Activated T-cell treated with anti-CD3 and anti-CD28 coated beads, Interleukin-2, amount 50 U/mL, for 24 hours (primary cell): Measurements from ENCODE around the gene SPDYE1.
A peak's percentile ranks its signal among the peaks of the same experiment; 100 is the strongest.
"Not testable (repeated sequence)": the region's sequence is repeated elsewhere in the genome, so short reads cannot be mapped to it uniquely, and the experiment has no call there.

Experiments used
- DNase-seq: peaks from one replicate; pipeline ENCODE4 v3.0.0-alpha.2; 2020
- H3K27ac Mint-ChIP-seq: 2 replicates; pipeline ENCODE4 v1.8.0; 2020; ENCODE audit warnings: mild to moderate bottlenecking, mixed read lengths
- H3K27me3 Mint-ChIP-seq: 2 replicates; pipeline ENCODE4 v1.8.0; 2020; ENCODE audit warnings: mixed read lengths
- H3K36me3 Mint-ChIP-seq: 2 replicates; pipeline ENCODE4 v1.8.0; 2020; ENCODE audit warnings: low read depth, mixed read lengths
- H3K4me1 Mint-ChIP-seq: 2 replicates; pipeline ENCODE4 v1.8.0; 2020; ENCODE audit warnings: low read depth, mixed read lengths
- H3K4me3 Mint-ChIP-seq: 2 replicates; pipeline ENCODE4 v1.8.0; 2020; ENCODE audit warnings: mild to moderate bottlenecking, moderate library complexity, mixed read lengths
- H3K9me3 Mint-ChIP-seq: 2 replicates; pipeline ENCODE4 v1.8.0; 2020; ENCODE audit warnings: mixed read lengths

SPDYE1 gene

DNA sequence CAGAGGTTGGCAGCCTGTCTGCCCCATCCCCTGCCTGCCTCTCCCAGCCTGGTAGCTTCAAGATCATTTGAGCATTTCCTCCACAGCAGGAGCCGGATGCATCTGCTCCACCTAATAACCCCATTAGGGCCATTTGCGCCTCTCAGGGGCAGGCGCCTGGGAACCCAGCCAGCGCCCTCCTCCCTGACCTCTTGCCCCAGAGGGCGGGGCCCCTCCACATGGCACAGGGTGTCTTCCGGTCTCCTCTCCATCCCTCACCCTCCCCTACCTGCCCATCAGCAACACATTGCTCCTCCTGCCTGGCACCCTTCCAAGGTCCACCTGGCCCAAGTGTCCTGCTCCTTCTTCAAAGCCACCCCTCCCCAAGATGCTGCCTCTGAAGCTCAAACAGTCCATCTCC, 14.8 kb upstream of the SPDYE1 start:
- not testable (repeated sequence) for H3K27me3 Mint-ChIP-seq, H3K36me3 Mint-ChIP-seq, H3K4me3 Mint-ChIP-seq, DNase-seq, H3K9me3 Mint-ChIP-seq, H3K27ac Mint-ChIP-seq, H3K4me1 Mint-ChIP-seq

DNA sequence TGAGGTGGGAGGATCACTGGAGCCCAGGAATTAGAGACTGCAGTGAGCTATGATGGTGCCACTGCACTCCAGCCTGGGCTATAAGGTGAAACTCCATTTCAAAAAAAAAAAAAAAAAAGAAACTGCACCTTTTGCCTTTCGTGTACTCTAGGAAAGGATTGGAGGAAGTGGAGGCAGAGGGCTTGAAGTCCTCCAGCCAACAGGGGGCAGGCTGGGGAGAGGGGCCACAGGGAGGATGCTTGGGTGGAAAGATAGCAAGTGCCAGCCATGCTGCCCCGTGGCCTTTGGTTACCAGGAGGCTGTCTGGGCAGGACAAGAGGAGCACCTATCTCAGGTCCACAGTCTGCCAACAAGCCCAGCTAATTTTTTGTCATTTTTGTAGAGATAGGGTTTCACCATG, 14.0 kb upstream of the SPDYE1 start:
- not testable (repeated sequence) for H3K27me3 Mint-ChIP-seq, H3K36me3 Mint-ChIP-seq, H3K9me3 Mint-ChIP-seq, H3K4me3 Mint-ChIP-seq, H3K27ac Mint-ChIP-seq, DNase-seq, H3K4me1 Mint-ChIP-seq

DNA sequence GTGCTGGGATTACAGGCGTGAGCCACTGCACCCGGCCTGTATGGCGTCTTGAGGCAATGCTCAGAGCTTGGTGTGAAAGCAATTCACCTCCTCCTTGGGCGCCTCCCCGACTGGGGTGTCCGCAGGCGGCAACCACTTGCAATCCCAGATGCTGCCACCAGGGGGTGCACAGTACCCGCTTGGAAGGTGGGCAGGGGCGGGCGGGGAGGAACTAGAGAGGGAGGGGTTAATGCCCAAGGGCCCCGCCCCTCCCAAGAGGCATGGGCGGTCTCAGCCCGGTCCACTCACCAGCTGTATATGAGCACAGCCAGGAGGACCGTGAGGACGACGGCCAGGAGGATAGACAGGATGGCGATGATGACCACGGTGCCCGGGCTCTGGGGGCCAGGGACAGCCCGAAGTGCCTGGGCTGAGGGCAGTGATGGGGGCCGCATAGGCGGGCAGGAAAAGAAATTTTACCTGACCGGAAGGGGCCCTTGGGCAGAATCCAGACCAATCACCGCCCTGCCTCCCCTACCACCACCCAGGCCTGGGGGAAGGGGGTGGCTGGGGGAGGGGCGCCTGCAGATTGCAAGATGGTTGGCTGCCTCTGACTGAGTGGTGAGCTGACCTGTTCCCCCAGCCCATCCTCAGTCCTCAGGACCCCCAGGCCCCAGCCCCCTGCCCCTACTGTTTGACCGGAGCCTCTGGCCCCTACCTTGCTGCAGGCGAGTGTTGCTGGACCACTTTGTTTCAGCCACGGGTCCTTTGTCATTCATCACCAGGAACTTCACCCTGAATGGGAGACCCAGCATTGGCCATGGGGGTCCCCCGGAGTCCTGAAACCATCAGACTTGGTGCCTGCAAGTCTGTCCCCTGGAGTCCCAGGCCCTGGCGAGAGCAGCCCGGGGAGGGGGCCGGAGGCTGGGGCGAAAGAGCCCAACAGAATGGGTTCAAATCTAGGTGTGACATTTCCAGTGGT, 11.5 kb upstream of the SPDYE1 start:
- not testable (repeated sequence) for H3K9me3 Mint-ChIP-seq, H3K36me3 Mint-ChIP-seq, H3K27ac Mint-ChIP-seq, H3K4me1 Mint-ChIP-seq, H3K27me3 Mint-ChIP-seq, H3K4me3 Mint-ChIP-seq
- DNase-seq = peak; percentile 94

DNA sequence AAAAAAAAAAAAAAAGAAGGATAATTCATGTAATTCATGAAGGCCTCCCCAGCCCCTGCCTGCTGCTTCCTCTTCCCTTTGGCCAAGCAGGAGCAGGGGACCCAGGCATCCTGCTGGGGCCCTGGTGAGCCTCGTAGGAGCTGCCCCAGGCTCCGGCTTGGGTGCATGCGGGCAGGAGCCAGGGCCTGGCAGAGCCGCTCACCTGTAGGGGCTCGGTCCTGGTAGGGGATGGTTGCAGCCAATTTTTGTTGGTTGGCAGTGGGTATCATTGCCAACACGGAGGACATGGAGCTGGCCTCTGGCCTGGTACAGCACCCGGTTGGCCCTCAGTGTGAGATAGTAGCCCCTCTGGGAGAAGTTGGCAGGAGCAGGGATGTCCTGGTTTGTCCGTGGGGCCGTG, 10.2 kb upstream of the SPDYE1 start:
- H3K36me3 Mint-ChIP-seq, H3K9me3 Mint-ChIP-seq, H3K4me3 Mint-ChIP-seq, H3K27me3 Mint-ChIP-seq, H3K4me1 Mint-ChIP-seq, DNase-seq, H3K27ac Mint-ChIP-seq: not testable (repeated sequence)

DNA sequence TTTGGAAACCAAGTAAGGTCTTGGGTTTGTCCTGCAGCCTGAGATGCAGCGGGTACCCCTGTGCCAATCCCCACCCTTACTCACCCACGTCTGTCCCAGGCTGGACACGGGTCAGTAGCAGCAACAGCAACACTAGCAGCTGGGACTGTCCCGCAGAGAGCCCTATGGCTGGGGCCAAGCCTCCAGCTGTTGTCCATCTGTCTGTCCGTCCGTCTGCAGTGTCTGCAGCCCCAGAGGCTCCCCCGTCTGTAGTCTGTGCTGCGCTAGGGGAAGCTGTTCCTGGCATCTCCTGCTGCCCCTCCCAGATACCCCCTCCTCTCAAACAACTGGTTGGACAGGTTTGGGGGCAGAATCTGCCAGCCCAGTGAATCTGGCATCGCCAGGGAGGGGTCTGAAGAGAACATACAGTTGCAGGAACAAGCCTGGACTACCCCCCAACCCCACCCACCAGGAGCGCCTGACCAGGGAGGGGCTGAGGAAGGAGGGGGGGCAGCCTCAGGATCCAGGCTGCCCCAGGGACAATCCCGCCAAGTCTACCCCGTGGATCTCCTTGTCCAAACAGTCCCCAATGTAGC, 7.6 kb upstream of the SPDYE1 start:
- not testable (repeated sequence) for H3K4me1 Mint-ChIP-seq, H3K4me3 Mint-ChIP-seq, H3K27me3 Mint-ChIP-seq, DNase-seq, H3K36me3 Mint-ChIP-seq, H3K9me3 Mint-ChIP-seq, H3K27ac Mint-ChIP-seq

DNA sequence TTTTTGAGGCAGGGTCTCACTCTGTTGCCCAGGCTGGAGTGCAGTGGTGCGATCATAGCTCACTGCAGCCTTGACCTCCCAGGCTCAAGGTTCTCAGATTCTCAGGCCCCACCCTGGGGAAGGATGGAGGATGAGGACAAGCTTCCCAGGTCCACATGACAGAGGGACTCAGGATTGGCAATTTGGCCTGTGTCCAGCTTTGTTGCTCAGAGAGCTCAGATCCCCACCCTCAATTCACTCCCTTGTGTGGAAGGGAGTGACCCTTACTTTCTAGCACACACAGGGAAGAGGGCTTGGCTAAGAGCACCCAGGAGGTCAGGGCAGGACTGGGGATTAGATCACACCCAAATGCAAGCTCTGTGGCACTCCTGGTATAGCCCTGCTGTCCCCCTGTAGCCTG, 6.9 kb upstream of the SPDYE1 start:
- not testable (repeated sequence) for H3K27ac Mint-ChIP-seq, DNase-seq, H3K9me3 Mint-ChIP-seq, H3K36me3 Mint-ChIP-seq, H3K4me3 Mint-ChIP-seq, H3K27me3 Mint-ChIP-seq, H3K4me1 Mint-ChIP-seq

DNA sequence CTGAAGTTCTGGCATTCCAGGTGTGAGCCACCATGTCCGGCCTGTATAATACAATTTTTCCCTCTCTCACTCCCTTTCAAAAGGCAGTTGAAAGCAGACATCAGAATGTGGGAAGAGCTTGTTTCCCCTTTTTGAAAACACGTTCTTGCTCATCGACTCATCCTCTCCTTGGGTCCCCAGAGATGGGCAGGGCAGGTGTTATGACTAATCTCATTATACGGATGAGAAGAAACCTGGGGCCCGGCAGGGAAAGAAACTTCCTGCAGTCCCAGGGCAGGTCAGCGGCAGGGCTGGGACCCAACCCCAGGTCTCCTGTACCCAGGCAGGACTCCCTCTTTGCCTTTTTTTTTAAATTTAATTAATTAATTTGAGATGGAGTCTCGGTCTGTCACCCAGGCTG, 4.8 kb upstream of the SPDYE1 start:
- H3K27ac Mint-ChIP-seq, DNase-seq, H3K4me3 Mint-ChIP-seq, H3K27me3 Mint-ChIP-seq, H3K9me3 Mint-ChIP-seq, H3K36me3 Mint-ChIP-seq, H3K4me1 Mint-ChIP-seq: not testable (repeated sequence)

DNA sequence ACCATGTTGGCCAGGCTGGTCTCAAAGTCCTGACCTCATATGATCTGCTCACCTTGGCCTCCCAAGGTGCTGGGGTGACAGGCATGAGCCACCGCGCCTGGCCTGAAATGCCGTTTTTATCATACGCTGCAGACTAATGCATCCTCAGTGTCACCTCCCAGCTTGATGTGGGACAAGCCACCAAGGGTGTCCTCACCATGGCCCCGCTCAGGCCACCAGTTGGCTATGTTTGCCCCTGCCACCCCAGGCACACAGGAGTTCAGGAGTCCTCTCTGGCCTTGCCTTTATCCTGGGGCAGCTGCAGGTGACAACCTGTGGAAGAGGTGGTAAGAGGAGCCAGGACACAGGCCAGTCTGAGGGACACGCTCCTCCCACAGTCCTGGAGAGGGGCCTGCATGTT, 3.0 kb upstream of the SPDYE1 start:
- H3K27me3 Mint-ChIP-seq, H3K9me3 Mint-ChIP-seq, H3K36me3 Mint-ChIP-seq, DNase-seq, H3K27ac Mint-ChIP-seq, H3K4me3 Mint-ChIP-seq, H3K4me1 Mint-ChIP-seq: not testable (repeated sequence)

DNA sequence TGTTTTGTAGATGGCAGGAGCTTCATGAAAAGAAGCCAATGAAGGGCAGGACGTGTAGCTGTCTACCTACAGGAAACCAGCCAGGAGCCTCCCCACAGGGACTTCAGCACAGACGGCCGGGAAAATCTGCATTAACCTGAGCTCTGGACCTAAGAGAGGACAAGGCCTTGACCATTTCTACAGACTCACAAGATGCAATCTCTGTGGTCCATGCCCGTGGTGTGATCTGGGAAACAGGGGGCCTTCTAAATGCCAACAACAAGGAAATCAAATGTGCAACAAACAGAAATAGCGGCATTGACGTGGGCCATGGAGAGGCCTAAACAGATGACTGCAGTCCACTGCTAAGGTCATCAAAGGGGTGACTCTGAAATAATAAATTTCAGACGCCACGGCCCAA, 14.4 kb downstream of the SPDYE1 start:
- not testable (repeated sequence) for H3K4me3 Mint-ChIP-seq, DNase-seq, H3K27ac Mint-ChIP-seq, H3K4me1 Mint-ChIP-seq, H3K27me3 Mint-ChIP-seq, H3K9me3 Mint-ChIP-seq
- H3K36me3 Mint-ChIP-seq = peaks cover 32% of the 10 kb centered on the region

DNA sequence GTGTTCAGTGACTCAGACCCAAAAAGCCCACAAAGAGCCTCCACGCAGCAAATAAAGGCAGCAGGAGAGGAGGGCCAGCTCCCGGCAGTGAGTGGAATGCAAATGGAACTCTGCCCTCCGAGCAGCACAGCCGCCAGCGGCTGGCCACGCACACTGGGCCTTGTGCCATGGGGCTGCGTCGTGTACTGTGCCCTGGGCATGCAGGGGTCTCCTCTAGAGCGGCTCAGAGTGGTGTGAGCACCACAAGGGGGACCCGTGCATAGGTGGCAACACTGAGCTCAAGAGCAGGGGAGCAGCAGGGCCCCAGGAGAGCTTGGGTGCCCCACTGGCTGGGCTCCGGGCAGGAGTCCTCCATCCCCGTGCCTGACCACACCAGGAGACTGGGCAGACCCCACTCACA, 17.4 kb downstream of the SPDYE1 start:
- not testable (repeated sequence) for H3K9me3 Mint-ChIP-seq, H3K27ac Mint-ChIP-seq, DNase-seq, H3K27me3 Mint-ChIP-seq, H3K4me3 Mint-ChIP-seq, H3K4me1 Mint-ChIP-seq
- peaks cover 29% of the 10 kb centered on the region for H3K36me3 Mint-ChIP-seq

DNA sequence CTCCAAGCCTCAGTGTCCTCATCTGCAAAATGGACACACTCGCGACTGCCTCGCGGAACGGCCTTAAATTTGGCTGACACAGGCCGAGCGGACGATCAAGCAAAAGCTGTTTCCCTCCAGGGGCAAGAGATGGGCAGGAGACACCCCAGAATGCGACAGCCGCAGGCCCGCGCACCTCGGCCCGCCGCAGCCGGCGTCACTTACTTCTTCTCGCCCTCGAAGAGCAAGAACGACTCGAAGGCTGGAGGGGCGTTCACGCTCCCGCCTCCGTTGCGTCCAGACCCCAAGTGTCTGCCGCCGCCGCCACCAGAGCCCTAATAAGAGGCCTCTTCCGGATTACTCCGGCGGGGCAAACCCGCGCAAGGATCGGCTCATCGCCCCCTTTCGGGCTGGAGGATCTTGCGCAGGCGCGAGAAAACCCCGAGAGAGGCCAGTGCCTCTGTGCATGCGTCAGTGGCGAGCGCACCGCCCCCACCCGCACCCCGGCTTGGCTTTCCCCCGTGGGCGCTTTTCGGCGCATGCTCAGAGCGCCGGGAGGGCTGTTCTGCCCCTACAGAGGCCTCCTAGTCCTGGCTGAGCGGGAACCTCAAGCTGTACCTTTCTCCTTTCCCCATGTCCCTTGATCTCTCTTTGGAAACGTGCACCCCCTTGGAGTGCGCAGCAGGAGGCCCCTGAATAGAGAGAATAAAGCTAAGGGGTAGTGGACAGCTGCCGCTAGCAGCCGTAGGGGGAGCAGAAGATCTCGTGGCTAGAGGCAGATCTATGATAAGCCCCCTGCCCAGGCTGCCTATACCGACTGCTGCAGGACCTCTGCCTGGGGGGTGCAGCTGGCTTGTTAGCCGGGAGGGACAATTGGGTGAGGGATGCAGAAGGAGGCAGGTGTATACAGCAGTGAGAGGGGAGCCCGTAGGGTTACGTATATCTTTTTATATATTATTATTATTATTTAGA, 21.4 kb downstream of the SPDYE1 start:
- H3K9me3 Mint-ChIP-seq, H3K27me3 Mint-ChIP-seq: not testable (repeated sequence)
- H3K36me3 Mint-ChIP-seq = peaks cover 13% of the 10 kb centered on the region
- peak overlapping the region; percentile 94 for H3K4me3 Mint-ChIP-seq
- H3K4me1 Mint-ChIP-seq = peaks cover 35% of the 10 kb centered on the region
- peak; percentile 100 for DNase-seq
- peak overlapping the region; percentile 94 for H3K27ac Mint-ChIP-seq

DNA sequence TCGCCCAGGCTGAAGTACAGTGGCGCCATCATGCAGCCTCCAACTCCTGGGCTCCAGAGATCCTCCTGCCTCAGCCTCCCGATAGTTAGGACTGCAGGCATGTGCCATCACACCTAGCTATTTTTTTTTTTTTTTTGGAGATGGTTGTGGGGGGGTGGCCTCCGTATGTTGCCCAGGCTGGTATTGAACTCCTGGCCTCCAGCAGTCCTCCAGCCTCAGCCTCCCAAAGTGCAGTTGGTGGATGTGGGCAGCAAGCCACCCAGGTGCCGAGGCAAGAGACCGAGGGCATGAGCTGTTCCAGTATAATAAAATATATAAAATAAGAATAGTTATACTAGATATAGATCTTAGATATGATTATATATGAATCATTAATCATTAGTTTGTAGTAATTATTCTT, 22.1 kb downstream of the SPDYE1 start:
- H3K27ac Mint-ChIP-seq, H3K4me3 Mint-ChIP-seq, H3K9me3 Mint-ChIP-seq, H3K27me3 Mint-ChIP-seq, H3K36me3 Mint-ChIP-seq: not testable (repeated sequence)
- DNase-seq = peak; percentile 38
- peaks cover 35% of the 10 kb centered on the region for H3K4me1 Mint-ChIP-seq

DNA sequence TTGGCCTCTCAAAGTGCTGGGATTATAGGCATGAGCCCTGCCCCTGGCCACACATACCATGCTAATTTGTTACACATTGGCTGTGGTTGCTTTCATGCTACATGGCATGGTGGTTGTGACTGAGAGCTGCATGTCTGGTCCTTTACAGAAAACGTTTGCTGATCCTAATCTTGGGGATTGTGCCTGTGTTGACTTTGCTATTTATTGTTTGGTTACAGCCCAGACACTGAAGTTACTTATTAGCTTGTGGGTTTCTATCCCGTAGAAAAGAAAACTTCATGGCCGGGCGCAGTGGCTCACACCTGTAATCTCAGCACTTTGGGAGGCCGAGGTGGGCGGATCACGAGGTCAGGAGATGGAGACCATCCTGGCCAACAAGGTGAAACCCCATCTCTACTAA, 24.4 kb downstream of the SPDYE1 start:
- not testable (repeated sequence) for H3K36me3 Mint-ChIP-seq, DNase-seq, H3K27me3 Mint-ChIP-seq, H3K4me3 Mint-ChIP-seq, H3K9me3 Mint-ChIP-seq
- Mint-ChIP-seq H3K27ac (peak overlapping the region; percentile 47), H3K4me1 (peaks cover 32% of the 10 kb centered on the region)

DNA sequence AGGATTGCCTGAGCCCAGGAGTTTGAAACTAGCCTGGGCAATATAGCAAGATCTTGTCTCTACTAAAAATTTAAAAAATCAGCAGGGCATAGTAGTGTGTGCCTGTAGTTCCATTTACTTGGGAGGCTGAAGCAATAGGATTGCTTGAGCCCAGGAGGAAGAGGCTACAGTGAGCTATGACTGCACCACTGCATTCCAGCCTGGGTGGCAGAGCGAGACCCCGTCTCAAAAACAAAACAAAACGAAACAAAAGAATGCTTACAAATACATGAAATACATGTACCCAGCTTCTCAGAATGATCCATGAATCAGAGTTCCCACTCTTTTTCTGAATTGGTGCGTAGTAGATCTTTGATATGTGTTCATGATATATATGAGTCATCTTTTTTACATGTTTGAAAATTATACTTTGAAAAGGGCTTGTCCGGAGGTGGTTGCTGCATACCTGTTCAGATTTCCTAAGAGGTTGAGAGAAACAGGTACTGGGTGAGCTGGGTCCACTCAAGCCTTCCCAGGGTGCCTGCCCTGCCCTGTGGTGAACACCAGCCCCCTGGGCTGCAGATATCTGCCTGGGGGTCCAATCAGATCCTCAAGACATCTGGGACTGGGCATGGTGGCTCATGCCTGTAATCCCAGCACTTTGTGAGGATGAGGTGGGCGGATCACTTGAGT, 25.2 kb downstream of the SPDYE1 start:
- peak overlapping the region; percentile 69 for H3K4me3 Mint-ChIP-seq
- H3K9me3 Mint-ChIP-seq, H3K27me3 Mint-ChIP-seq, H3K36me3 Mint-ChIP-seq: not testable (repeated sequence)
- peak overlapping the region; percentile 97 for H3K27ac Mint-ChIP-seq
- peaks cover 30% of the 10 kb centered on the region for H3K4me1 Mint-ChIP-seq
- DNase-seq = peak; percentile 69
